IPS-18c (cell line): ENCODE results near the gene TCP1.
"Not testable (repeated sequence)": the region's sequence is repeated elsewhere in the genome, so short reads cannot be mapped to it uniquely, and the experiment has no call there.

Source experiments
- H3K4me3 ChIP-seq: 2 replicates; pipeline ENCODE4 v1.7.0; 2013; ENCODE audit warnings: low read depth, mild to moderate bottlenecking, low read length, moderate library complexity; ENCODE audit not compliant: insufficient read depth
- H3K9me3 ChIP-seq: one replicate; pipeline ENCODE4 v1.6.1; 2013; ENCODE audit warnings: mild to moderate bottlenecking, low read length, moderate library complexity; ENCODE audit not compliant: control insufficient read depth, insufficient read depth

Gene TCP1

GRCh38 chr6:159821122-159821521 is 31.7 kb upstream of the TCP1 start:
- Histone ChIP-seq H3K4me3 (no peak overlapping the region; the same call in 1 of the 2 replicates), H3K9me3 (peaks cover 2% of the 10 kb centered on the region)

- Histone ChIP-seq H3K9me3 (no peaks in the 10 kb centered on the region), H3K4me3 (no peak overlapping the region)
Observed at GRCh38 chr6:159819932-159820640, 30.7 kb upstream of the TCP1 start.

- no peak overlapping the region for H3K4me3 ChIP-seq
- no peaks in the 10 kb centered on the region for H3K9me3 ChIP-seq
Observed at GRCh38 chr6:159819098-159819497, 29.7 kb upstream of the TCP1 start.

GRCh38 chr6:159817951-159818739 is 28.7 kb upstream of the TCP1 start:
- no peak overlapping the region for H3K4me3 ChIP-seq

GRCh38 chr6:159816775-159817174 is 27.4 kb upstream of the TCP1 start:
- not testable (repeated sequence) for H3K4me3 ChIP-seq, H3K9me3 ChIP-seq

More at GRCh38 chr6:159817951-159818739, 28.7 kb upstream of the TCP1 start:
- no peaks in the 10 kb centered on the region for H3K9me3 ChIP-seq

GRCh38 chr6:159815410-159815809 is 26.0 kb upstream of the TCP1 start:
- Histone ChIP-seq H3K4me3 (no peak overlapping the region), H3K9me3 (no peaks in the 10 kb centered on the region)

- Histone ChIP-seq H3K9me3 (no peaks in the 10 kb centered on the region), H3K4me3 (no peak overlapping the region)
Observed at GRCh38 chr6:159813781-159814180, 24.4 kb upstream of the TCP1 start.

- Histone ChIP-seq H3K9me3 (no peaks in the 10 kb centered on the region), H3K4me3 (no peak overlapping the region)
Observed at GRCh38 chr6:159809149-159809548, 19.7 kb upstream of the TCP1 start.

- Histone ChIP-seq H3K4me3 (no peak overlapping the region), H3K9me3 (no peaks in the 10 kb centered on the region)
Observed at GRCh38 chr6:159808647-159809046, 19.2 kb upstream of the TCP1 start.

GRCh38 chr6:159807150-159807858 is 17.9 kb upstream of the TCP1 start:
- H3K9me3 ChIP-seq, result no peaks in the 10 kb centered on the region
- no peak overlapping the region for H3K4me3 ChIP-seq

- Histone ChIP-seq H3K4me3 (no peak overlapping the region), H3K9me3 (no peaks in the 10 kb centered on the region)
Observed at GRCh38 chr6:159806021-159806458, 16.6 kb upstream of the TCP1 start.

- Histone ChIP-seq H3K4me3 (no peak overlapping the region), H3K9me3 (no peaks in the 10 kb centered on the region)
Observed at GRCh38 chr6:159805440-159806020, 16.1 kb upstream of the TCP1 start.

GRCh38 chr6:159804504-159804903 is 15.1 kb upstream of the TCP1 start:
- Histone ChIP-seq H3K4me3 (no peak overlapping the region), H3K9me3 (peaks cover 2% of the 10 kb centered on the region)

GRCh38 chr6:159801935-159802334 is 12.5 kb upstream of the TCP1 start:
- Histone ChIP-seq H3K4me3 (no peak overlapping the region), H3K9me3 (peaks cover 2% of the 10 kb centered on the region)

- H3K9me3 ChIP-seq, result peaks cover 2% of the 10 kb centered on the region
- H3K4me3 ChIP-seq, result no peak within 1 kb of the TSS
Observed at GRCh38 chr6:159800141-159800865, 10.9 kb upstream of the TCP1 start, which contains the start of gene PNLDC1. PNLDC1 (plus strand) TSS chr6:159800276; CDS start chr6:159800308, 32 bp downstream.

GRCh38 chr6:159797554-159797953 is 8.2 kb upstream of the TCP1 start:
- Histone ChIP-seq H3K4me3 (no peak overlapping the region), H3K9me3 (peaks cover 2% of the 10 kb centered on the region)

- H3K4me3 ChIP-seq, H3K9me3 ChIP-seq: not testable (repeated sequence)
Observed at GRCh38 chr6:159794976-159795375, 5.6 kb upstream of the TCP1 start.
